ENCODE results near the gene AGPS. TPM values are rescaled to one million over a fixed set of nuclear protein-coding genes. Genes with fewer than 3 reads are reported as not detected.

Gene AGPS
- total and polyA plus RNA-seq, 2 donors (not counting 1 experiment from before 2014, with no cell fraction given), result 15.9 to 18.0 TPM

DNA sequence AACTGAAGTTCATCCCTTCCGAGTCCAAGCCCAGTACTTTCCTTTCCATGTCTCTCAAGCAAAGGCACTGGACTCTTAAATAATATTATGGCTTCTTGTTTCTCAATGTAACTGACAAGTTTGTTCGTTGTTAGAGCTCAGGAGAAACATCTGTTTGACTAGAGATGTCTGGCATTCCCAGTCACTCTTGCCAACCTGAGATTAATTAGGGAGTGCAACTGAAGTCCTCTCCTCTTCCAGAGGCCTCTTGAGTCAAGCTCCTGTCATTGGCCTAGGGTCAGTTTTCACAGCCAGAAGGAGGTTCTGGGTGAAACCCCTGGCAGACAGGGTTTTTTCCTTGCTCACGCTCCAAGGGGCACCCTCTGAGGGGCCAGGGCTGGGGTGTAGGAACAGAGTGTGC is 196.1 kb downstream of the AGPS start:
- no peak for DNase-seq (ENCODE audit: low read depth in 2 of 2)
- no peaks in the 10 kb centered on the region for H3K9me3 ChIP-seq (ENCODE audit: control insufficient read depth, insufficient read depth, low read depth, low read length)
- no peaks in the 10 kb centered on the region for H3K79me2 ChIP-seq (ENCODE audit: control insufficient read depth, insufficient read depth, low read length)
- no peaks in the 10 kb centered on the region for H3K4me1 ChIP-seq (ENCODE audit: control insufficient read depth, extremely low read depth, insufficient read depth, low read length)
- no peaks in the 10 kb centered on the region for H3K27me3 ChIP-seq (ENCODE audit: control insufficient read depth, insufficient read depth, low read length)
- H3K9ac ChIP-seq (ENCODE audit: insufficient read depth, low read length), result no peak overlapping the region
- TF ChIP-seq EZH2 (IDR thresholded peaks at IDR 0.05; ENCODE audit: low read length, missing control alignments), result no peak
- TF ChIP-seq, protein P1, sequence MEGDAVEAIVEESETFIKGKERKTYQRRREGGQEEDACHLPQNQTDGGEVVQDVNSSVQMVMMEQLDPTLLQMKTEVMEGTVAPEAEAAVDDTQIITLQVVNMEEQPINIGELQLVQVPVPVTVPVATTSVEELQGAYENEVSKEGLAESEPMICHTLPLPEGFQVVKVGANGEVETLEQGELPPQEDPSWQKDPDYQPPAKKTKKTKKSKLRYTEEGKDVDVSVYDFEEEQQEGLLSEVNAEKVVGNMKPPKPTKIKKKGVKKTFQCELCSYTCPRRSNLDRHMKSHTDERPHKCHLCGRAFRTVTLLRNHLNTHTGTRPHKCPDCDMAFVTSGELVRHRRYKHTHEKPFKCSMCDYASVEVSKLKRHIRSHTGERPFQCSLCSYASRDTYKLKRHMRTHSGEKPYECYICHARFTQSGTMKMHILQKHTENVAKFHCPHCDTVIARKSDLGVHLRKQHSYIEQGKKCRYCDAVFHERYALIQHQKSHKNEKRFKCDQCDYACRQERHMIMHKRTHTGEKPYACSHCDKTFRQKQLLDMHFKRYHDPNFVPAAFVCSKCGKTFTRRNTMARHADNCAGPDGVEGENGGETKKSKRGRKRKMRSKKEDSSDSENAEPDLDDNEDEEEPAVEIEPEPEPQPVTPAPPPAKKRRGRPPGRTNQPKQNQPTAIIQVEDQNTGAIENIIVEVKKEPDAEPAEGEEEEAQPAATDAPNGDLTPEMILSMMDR (conservative IDR thresholded peaks at IDR 0.05 in 1 of 2, IDR thresholded peaks at IDR 0.05 in 1 of 2; ENCODE audit: low read depth in 1 of 2, low read length in 2 of 2), result no peak
- no peak overlapping the region for H2AFZ ChIP-seq (ENCODE audit: low read length)
- H3K4me2 ChIP-seq (ENCODE audit: extremely low read depth, insufficient read depth, low read length), result no peak overlapping the region
- no peaks in the 10 kb centered on the region for H3K36me3 ChIP-seq (ENCODE audit: control insufficient read depth, insufficient read depth, low read length)
- no peak overlapping the region for H3K4me3 ChIP-seq (replicated peaks in 1 of 4; ENCODE audit: control extremely low read depth in 1 of 4, insufficient read depth in 1 of 4, low read depth in 3 of 4, low read length in 4 of 4)
- no peaks in the 10 kb centered on the region for H4K20me1 ChIP-seq (ENCODE audit: control insufficient read depth, extremely low read depth, insufficient read depth, low read length)
- H3K27ac ChIP-seq (ENCODE audit: insufficient read depth, low read length), result no peak overlapping the region

- TF ChIP-seq, protein P1 (conservative IDR thresholded peaks at IDR 0.05 in 1 of 2, IDR thresholded peaks at IDR 0.05 in 1 of 2; ENCODE audit: low read depth in 1 of 2, low read length in 2 of 2), result no peak
- no peak for TF ChIP-seq EZH2 (IDR thresholded peaks at IDR 0.05; ENCODE audit: low read length, missing control alignments)
- H3K9ac ChIP-seq (ENCODE audit: insufficient read depth, low read length), result no peak overlapping the region
- no peaks in the 10 kb centered on the region for H3K79me2 ChIP-seq (ENCODE audit: control insufficient read depth, insufficient read depth, low read length)
- H3K4me2 ChIP-seq (ENCODE audit: extremely low read depth, insufficient read depth, low read length), result no peak overlapping the region
- H3K4me3 ChIP-seq (replicated peaks in 1 of 4; ENCODE audit: control extremely low read depth in 1 of 4, insufficient read depth in 1 of 4, low read depth in 3 of 4, low read length in 4 of 4), result no peak overlapping the region
- H3K4me1 ChIP-seq (ENCODE audit: control insufficient read depth, extremely low read depth, insufficient read depth, low read length), result no peaks in the 10 kb centered on the region
- no peaks in the 10 kb centered on the region for H3K9me3 ChIP-seq (ENCODE audit: control insufficient read depth, insufficient read depth, low read depth, low read length)
- H3K27ac ChIP-seq (ENCODE audit: insufficient read depth, low read length), result no peak overlapping the region
- H4K20me1 ChIP-seq (ENCODE audit: control insufficient read depth, extremely low read depth, insufficient read depth, low read length), result no peaks in the 10 kb centered on the region
- no peaks in the 10 kb centered on the region for H3K36me3 ChIP-seq (ENCODE audit: control insufficient read depth, insufficient read depth, low read length)
- DNase-seq (ENCODE audit: low read depth in 2 of 2), result no peak
- H3K27me3 ChIP-seq (ENCODE audit: control insufficient read depth, insufficient read depth, low read length), result no peaks in the 10 kb centered on the region
- H2AFZ ChIP-seq (ENCODE audit: low read length), result no peak overlapping the region
Measured at GRCh38 chr2:177589186-177589585, 196.6 kb downstream of the AGPS start.

DNA sequence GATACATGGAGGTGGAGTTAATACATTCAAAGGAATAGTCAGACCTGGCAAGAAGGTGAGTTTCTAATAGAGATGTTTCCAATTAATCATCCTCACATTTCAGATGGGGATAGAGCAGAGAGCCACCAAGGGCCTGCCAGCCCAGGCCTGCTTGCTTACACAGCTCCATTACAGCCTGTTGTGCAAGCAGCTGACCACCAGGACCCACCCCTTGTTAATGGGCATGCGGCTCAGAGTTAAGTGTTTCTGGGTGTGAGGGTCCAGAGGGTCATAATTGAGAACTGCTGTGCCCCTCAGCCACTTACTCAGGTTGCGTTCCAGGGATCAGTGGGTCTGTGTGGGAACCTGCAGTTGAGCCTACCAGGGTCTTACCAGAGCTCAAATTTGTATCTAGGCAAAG is 199.8 kb downstream of the AGPS start:
- H3K4me3 ChIP-seq (replicated peaks in 1 of 4; ENCODE audit: control extremely low read depth in 1 of 4, insufficient read depth in 1 of 4, low read depth in 3 of 4, low read length in 4 of 4), result no peak overlapping the region
- no peak for DNase-seq (ENCODE audit: low read depth in 2 of 2)
- H3K27ac ChIP-seq (ENCODE audit: insufficient read depth, low read length), result no peak overlapping the region
- H3K4me2 ChIP-seq (ENCODE audit: extremely low read depth, insufficient read depth, low read length), result no peak overlapping the region
- no peaks in the 10 kb centered on the region for H3K79me2 ChIP-seq (ENCODE audit: control insufficient read depth, insufficient read depth, low read length)
- no peak overlapping the region for H2AFZ ChIP-seq (ENCODE audit: low read length)
- H3K27me3 ChIP-seq (ENCODE audit: control insufficient read depth, insufficient read depth, low read length), result no peaks in the 10 kb centered on the region
- no peak overlapping the region for H3K9ac ChIP-seq (ENCODE audit: insufficient read depth, low read length)
- no peaks in the 10 kb centered on the region for H3K9me3 ChIP-seq (ENCODE audit: control insufficient read depth, insufficient read depth, low read depth, low read length)
- no peaks in the 10 kb centered on the region for H3K4me1 ChIP-seq (ENCODE audit: control insufficient read depth, extremely low read depth, insufficient read depth, low read length)
- no peaks in the 10 kb centered on the region for H4K20me1 ChIP-seq (ENCODE audit: control insufficient read depth, extremely low read depth, insufficient read depth, low read length)
- TF ChIP-seq EZH2 (IDR thresholded peaks at IDR 0.05; ENCODE audit: low read length, missing control alignments), result no peak
- TF ChIP-seq, protein P1 (conservative IDR thresholded peaks at IDR 0.05 in 1 of 2, IDR thresholded peaks at IDR 0.05 in 1 of 2; ENCODE audit: low read depth in 1 of 2, low read length in 2 of 2), result no peak
- no peaks in the 10 kb centered on the region for H3K36me3 ChIP-seq (ENCODE audit: control insufficient read depth, insufficient read depth, low read length)
